PFSK-1 (cell line): ENCODE measurements around the gene VCL.

Experiments
- POLR2AphosphoS5 ChIP-seq: IDR thresholded peaks from 2 replicates; pipeline ENCODE4 v1.6.1; 2012; ENCODE audit warnings: low read depth, mild to moderate bottlenecking, control low read depth, low read length, moderate library complexity
- REST ChIP-seq, 2 experiments: IDR thresholded peaks; 2 replicates each; pipeline versions ENCODE4 v1.6.1 to v1.8.0; 2011 to 2012; ENCODE audit warnings: low read depth in 2 of 2, low read length in 2 of 2, control low read depth in 1 of 2, inconsistent platforms in 1 of 2, mild to moderate bottlenecking in 1 of 2, moderate library complexity in 1 of 2; ENCODE audit not compliant: insufficient read depth in 1 of 2
- SIN3A ChIP-seq: IDR thresholded peaks from 2 replicates; pipeline ENCODE4 v1.6.1; 2012; ENCODE audit warnings: mild to moderate bottlenecking, low read length, moderate library complexity, borderline replicate concordance; ENCODE audit not compliant: insufficient read depth
- TAF1 ChIP-seq: IDR thresholded peaks from 2 replicates; pipeline ENCODE4 v1.6.1; 2012; ENCODE audit warnings: low read length, control low read depth, borderline replicate concordance; ENCODE audit not compliant: insufficient read depth

- no peak for TF ChIP-seq REST (IDR thresholded peaks at IDR 0.05; ENCODE audit: insufficient read depth in 1 of 2, low read depth in 2 of 2, low read length in 2 of 2)
- no peak for TF ChIP-seq POLR2AphosphoS5
- TF ChIP-seq SIN3A: no peak
- TF ChIP-seq TAF1: no peak
These were observed 24.5 kb upstream of the VCL start for GRCh38 chr10:73973427-73973826.
